Activated CD4-positive, alpha-beta T cell treated with anti-CD3 and anti-CD28 coated beads for 36 hours (primary cell): ENCODE data around the gene ALG9. TPM values are rescaled to one million over a fixed set of nuclear protein-coding genes. Genes with fewer than 3 reads are reported as not detected.

Experiments
- ATAC-seq: fragments of 200-7000 bp; cut with Tn5 transposase; one replicate; pipeline ENCODE4 v1.10.0; 2021; ENCODE audit warnings: mild to moderate bottlenecking, moderate library complexity
- CTCF ChIA-PET: fragments of 350-600 bp; sonication (Branson Sonifier 250); formaldehyde crosslinking; loops from one replicate; lab custom pipeline; 2021; ENCODE audit warnings: antibody characterized with exemption; lab: Charles Lee
- POLR2A ChIA-PET: fragments of 350-600 bp; sonication (Branson Sonifier 250); formaldehyde crosslinking; loops from one replicate; lab custom pipeline; 2021; ENCODE audit warnings: antibody characterized with exemption, inconsistent platforms; lab: Charles Lee
- DNase-seq: peaks from one replicate; pipeline ENCODE4 v3.0.0-alpha.2; 2020
- H3K27ac Mint-ChIP-seq: one replicate; pipeline ENCODE4 v1.8.0; 2021; ENCODE audit warnings: mixed read lengths
- H3K27me3 Mint-ChIP-seq: one replicate; pipeline ENCODE4 v1.8.0; 2021; ENCODE audit warnings: mixed read lengths
- H3K36me3 Mint-ChIP-seq: one replicate; pipeline ENCODE4 v1.8.0; 2021; ENCODE audit warnings: low read depth, mixed read lengths
- H3K4me1 Mint-ChIP-seq: one replicate; pipeline ENCODE4 v1.8.0; 2021; ENCODE audit warnings: mixed read lengths
- H3K4me3 Mint-ChIP-seq: one replicate; pipeline ENCODE4 v1.8.0; 2021; ENCODE audit warnings: mild to moderate bottlenecking, moderate library complexity, mixed read lengths
- H3K9me3 Mint-ChIP-seq: one replicate; pipeline ENCODE4 v1.8.0; 2021; ENCODE audit warnings: low read depth, mixed read lengths
- intact Hi-C, 2 experiments: fragments of 100-400 bp; cut with DNase I in 1 of 2; cut with micrococcal nuclease in 1 of 2; formaldehyde crosslinking; loops; one replicate each; pipeline versions ENCODE4 v1.14.2 to v1.15.1; 2022 to 2024; cut with DNase I, micrococcal nuclease
- total RNA-seq, 2 experiments: library from RNA; stranded (reverse); gene quantifications; one replicate each; pipeline ENCODE4 v1.2.3, GENCODE V29; 2021

Gene ALG9
- total RNA-seq, 2 experiments from 2014 or later, result 30.4 to 41.2 TPM

DNA sequence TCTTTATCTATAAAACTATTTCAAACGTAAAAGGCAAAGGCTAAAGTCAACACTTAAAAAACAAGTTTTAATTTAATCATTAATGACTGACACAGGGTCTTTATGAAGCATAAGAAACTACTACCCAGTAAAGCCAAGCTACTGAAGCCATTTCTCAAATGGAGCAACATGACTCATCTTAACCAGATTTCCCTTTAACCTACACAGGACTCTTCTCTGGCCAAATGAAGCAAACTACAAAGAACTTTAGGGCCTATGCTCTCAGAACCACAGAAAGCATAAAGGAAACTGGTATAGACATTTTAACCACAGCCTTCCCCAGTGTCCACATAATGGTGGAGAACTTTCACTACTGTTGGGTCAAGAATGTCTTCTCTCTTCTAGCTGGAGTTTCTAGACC lies 34.7 kb downstream of the ALG9 start:
- H3K36me3 Mint-ChIP-seq, result peaks cover 34% of the 10 kb centered on the region
- CTCF ChIA-PET, result interaction anchor here (0.8 kb wide), 1 partner anchor 10 kb away, joined by 3 read pairs; no protein-coding TSS in a partner anchor
- POLR2A ChIA-PET, result interaction anchor here (0.6 kb wide), 1 partner anchor 277 kb away, joined by 3 read pairs; no protein-coding TSS in a partner anchor
- H3K4me3 Mint-ChIP-seq, result no peak overlapping the region
- H3K9me3 Mint-ChIP-seq, result no peaks in the 10 kb centered on the region
- H3K27ac Mint-ChIP-seq, result no peak overlapping the region
- ATAC-seq, result no peak
- H3K27me3 Mint-ChIP-seq, result no peaks in the 10 kb centered on the region
- intact Hi-C loops, result no loop called here
- peaks cover 9% of the 10 kb centered on the region for H3K4me1 Mint-ChIP-seq
- DNase-seq, result no peak

DNA sequence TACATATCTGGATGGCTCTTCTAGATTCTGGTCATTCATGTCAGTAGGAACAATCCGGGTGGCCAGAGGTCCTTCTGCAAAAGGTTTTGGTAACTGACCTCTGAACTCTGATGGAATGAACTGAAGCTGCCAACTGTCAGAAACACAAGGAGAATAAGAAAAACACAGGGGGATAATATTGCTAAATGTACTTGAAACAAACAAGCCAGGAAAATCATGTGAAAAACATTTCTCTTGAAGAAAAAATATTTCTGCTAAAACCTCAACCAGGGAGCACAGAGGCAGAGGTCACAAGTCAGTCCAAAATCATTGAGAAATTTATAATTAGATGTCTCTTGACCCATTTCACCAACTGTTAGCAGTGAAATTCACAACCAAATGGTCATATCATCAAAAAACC lies 35.2 kb downstream of the ALG9 start:
- CTCF ChIA-PET, result interaction anchor here (3.7 kb wide), 1 partner anchor 9 kb away, joined by 18 read pairs; no protein-coding TSS in a partner anchor
- POLR2A ChIA-PET, result no interaction called here
- Mint-ChIP-seq H3K4me1 (peaks cover 7% of the 10 kb centered on the region), H3K27ac (no peak overlapping the region), H3K9me3 (no peaks in the 10 kb centered on the region), H3K4me3 (no peak overlapping the region), H3K27me3 (no peaks in the 10 kb centered on the region), H3K36me3 (peaks cover 37% of the 10 kb centered on the region)
- DNase-seq (no peak), ATAC-seq (no peak)
- intact Hi-C loops, result no loop called here

DNA sequence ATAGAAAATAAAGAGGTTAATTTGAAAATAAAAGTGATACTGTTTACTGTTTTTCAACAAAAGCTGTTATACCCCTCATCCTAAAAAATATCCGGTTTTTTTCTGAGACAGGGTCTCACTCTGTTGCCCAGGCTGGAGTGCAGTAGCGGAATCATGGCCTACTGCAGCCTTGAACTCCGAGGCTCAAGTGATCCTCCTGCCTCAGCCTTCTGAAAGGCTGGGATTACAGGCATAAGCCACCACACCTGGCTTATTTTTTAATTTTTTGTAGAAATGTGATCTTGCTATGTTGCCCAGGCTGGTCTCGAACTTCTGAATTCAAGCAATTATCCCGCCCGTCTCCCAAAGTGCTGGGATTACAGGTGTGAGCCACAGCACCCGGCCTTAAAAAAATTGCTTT lies 35.7 kb downstream of the ALG9 start:
- peaks cover 6% of the 10 kb centered on the region for H3K4me1 Mint-ChIP-seq
- no peak overlapping the region for H3K27ac Mint-ChIP-seq
- no peaks in the 10 kb centered on the region for H3K9me3 Mint-ChIP-seq
- H3K27me3 Mint-ChIP-seq, result no peaks in the 10 kb centered on the region
- intact Hi-C loops, result no loop called here
- ChIA-PET CTCF (interaction anchor here (0.9 to 3.7 kb wide), 4 partner anchors 10 to 269 kb away, joined by 3 to 18 read pairs (median 5); no protein-coding TSS in a partner anchor), POLR2A (no interaction called here)
- ATAC-seq (no peak), DNase-seq (no peak)
- H3K4me3 Mint-ChIP-seq, result no peak overlapping the region
- H3K36me3 Mint-ChIP-seq, result peaks cover 37% of the 10 kb centered on the region

DNA sequence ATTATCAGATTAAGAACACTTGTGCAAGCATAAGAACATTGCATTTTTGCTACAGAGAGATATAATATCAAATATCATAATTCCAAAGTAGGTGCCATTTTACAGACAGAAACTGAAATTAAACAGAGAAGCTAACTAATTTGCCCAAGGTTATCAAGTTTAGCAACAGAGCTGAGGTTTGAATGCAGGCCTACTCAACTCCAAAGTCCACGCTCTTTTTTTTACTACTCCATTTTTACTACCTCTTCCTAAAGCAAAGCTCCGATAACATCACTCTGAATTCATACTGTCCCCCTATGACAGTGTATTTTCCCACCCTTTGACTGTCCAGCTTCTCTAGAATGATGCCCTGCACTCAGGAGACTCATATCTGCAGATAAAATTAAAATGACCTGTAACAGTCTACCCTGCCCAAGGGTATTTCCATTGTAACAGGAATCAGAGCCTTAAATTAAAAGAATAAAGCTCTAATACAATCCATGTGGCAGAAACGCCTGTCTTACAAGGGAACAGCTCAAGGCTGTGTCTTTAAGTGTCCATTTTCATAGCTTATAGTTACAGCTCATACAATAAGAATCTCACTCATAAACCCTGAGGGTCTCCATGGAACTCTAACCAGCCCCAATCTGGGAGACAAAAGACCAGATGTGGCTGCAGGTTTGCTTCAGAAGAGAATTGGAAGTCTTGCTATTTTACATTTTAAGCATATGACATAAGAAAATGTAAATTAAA lies 36.8 kb downstream of the ALG9 start:
- CTCF ChIA-PET, result interaction anchor here (0.6 to 4.3 kb wide), 7 partner anchors 8 to 268 kb away, joined by 3 to 22 read pairs (median 5); no protein-coding TSS in a partner anchor
- Mint-ChIP-seq H3K27me3 (no peaks in the 10 kb centered on the region), H3K27ac (no peak overlapping the region), H3K4me3 (no peak overlapping the region), H3K9me3 (no peaks in the 10 kb centered on the region), H3K4me1 (peaks cover 14% of the 10 kb centered on the region), H3K36me3 (peaks cover 37% of the 10 kb centered on the region)
- ATAC-seq (no peak), DNase-seq (no peak)
- intact Hi-C loops, result no loop called here
- POLR2A ChIA-PET, result no interaction called here

DNA sequence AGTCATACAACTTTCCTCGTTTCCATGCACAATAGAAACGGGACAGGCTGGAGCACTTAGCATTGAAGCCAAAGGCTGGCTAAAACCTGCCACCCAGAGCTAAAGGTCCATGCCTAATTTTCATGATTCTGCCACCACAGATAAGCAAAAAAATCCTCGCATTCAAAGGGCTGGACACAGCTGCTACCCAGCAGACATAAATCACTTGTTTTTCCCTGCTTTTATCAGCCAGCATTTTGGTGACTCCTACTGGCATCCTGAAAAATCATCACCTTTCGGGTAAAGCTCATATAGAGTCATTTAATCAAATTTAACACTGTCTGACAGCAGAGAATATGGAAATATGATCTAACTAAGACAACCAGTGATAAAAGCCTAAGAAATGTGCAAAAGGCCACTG lies 37.9 kb downstream of the ALG9 start:
- Mint-ChIP-seq H3K27ac (no peak overlapping the region), H3K36me3 (peaks cover 35% of the 10 kb centered on the region), H3K9me3 (no peaks in the 10 kb centered on the region), H3K27me3 (no peaks in the 10 kb centered on the region), H3K4me1 (peaks cover 23% of the 10 kb centered on the region), H3K4me3 (no peak overlapping the region)
- DNase-seq (no peak), ATAC-seq (no peak)
- intact Hi-C loops, result no loop called here
- POLR2A ChIA-PET, result interaction anchor here (0.6 kb wide), 1 partner anchor 27 kb away, joined by 3 read pairs; no protein-coding TSS in a partner anchor
- CTCF ChIA-PET, result interaction anchor here (0.9 to 4.3 kb wide), 4 partner anchors 9 to 275 kb away, joined by 3 to 22 read pairs (median 12); no protein-coding TSS in a partner anchor

DNA sequence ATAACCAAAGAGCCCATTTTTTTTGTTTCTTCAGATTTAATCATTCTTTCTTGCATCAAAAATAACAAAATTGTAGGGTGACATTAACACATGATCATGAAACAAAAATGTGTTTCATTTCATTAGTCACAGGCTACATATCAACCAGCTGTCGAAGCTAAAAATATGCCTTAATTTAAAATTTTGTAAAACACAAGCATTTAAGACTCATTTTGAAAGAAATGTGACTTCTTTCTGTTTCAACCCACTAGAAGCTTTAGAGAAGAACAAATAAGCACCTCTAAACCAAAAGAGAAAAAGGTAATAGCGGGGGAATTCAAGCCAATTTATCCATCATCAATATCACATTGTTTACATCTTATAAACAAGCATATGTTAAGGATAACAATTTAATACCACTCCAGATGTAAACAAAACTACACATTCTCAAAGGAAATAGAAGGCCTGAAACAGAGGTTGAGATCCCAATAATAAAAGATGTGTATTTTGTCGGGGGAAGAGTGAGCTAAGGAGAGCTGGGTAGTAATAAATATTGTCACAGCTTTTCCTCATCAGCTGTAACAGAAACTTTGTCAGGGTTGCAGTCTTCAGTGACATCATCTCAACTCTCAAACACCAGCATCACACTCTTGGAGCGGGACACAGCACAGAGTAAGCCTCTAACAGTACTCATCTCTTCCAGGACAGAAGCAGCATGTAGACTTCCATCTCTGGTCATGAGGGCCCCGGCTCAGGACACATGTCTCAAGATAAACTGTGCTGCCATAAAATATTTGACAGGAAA lies 42.0 kb downstream of the ALG9 start:
- no peaks in the 10 kb centered on the region for H3K9me3 Mint-ChIP-seq
- no peak overlapping the region for H3K4me3 Mint-ChIP-seq
- peaks cover 27% of the 10 kb centered on the region for H3K36me3 Mint-ChIP-seq
- peak overlapping the region; percentile 21 for H3K27ac Mint-ChIP-seq
- H3K4me1 Mint-ChIP-seq, result peaks cover 20% of the 10 kb centered on the region
- ChIA-PET POLR2A (no interaction called here), CTCF (interaction anchor here (1.0 to 1.6 kb wide), 4 partner anchors 12 to 58 kb away, joined by 3 to 6 read pairs (median 4); no protein-coding TSS in a partner anchor)
- intact Hi-C loops, result no loop called here
- ATAC-seq, result peak; percentile 77
- H3K27me3 Mint-ChIP-seq, result no peaks in the 10 kb centered on the region
- DNase-seq, result peak; percentile 8

DNA sequence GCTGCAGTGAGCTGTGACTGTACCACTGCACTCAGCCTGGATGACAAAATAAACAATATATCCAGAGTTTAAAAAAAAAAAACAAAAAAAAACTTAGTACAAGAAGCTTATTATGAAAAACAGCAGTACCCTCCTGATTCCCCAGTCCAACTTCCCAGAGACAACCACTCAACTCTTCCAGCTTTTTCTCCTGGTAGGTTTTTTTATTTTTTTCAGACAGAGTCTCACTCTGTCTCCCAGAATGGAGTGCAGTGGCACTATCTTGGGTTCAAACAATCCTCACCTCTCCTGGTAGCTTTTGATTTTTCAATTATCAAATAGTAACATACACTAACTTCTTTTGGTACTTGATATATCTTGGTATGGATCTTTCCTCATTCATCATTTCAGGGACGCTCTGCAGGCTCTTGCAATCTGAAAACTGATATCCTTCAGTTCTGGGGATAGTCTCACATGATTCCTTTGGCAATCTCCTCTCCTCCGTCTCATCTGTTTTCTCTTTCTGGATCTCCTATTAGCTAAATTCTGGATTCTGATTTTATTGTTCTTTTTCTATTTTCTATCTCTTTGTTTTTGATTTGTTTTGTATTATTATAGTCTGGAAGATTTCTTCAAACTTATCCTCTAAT lies 44.9 kb downstream of the ALG9 start:
- DNase-seq, result no peak
- ChIA-PET POLR2A (no interaction called here), CTCF (interaction anchor here (0.7 to 1.6 kb wide), 4 partner anchors 9 to 397 kb away, joined by 3 to 5 read pairs (median 4); no protein-coding TSS in a partner anchor)
- intact Hi-C loops, result no loop called here
- H3K4me1 Mint-ChIP-seq, result peaks cover 20% of the 10 kb centered on the region
- H3K27ac Mint-ChIP-seq, result no peak overlapping the region
- H3K4me3 Mint-ChIP-seq, result no peak overlapping the region
- H3K27me3 Mint-ChIP-seq, result no peaks in the 10 kb centered on the region
- ATAC-seq, result no peak
- H3K9me3 Mint-ChIP-seq, result no peaks in the 10 kb centered on the region
- H3K36me3 Mint-ChIP-seq, result peaks cover 24% of the 10 kb centered on the region

DNA sequence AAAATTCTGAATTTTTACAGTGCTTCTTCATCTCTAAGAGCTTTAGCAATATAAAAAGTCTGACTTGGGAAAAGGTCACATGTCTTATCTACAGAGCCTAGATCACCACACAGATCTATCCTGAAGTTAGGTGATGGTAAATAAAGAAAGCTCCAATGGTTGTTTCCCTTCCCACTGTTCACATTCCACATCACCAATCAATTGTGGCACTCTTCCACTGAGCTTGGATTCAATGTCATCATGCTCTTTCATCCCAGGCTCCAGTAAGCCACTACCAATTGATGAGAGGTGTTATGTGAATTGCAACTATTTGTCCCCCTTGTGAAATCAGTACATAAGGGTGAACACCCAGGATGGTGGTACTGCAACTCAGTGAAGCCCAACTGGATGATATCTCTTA lies 47.8 kb downstream of the ALG9 start:
- Mint-ChIP-seq H3K27me3 (no peaks in the 10 kb centered on the region), H3K4me3 (no peak overlapping the region), H3K9me3 (no peaks in the 10 kb centered on the region), H3K36me3 (peaks cover 20% of the 10 kb centered on the region), H3K27ac (no peak overlapping the region), H3K4me1 (peaks cover 3% of the 10 kb centered on the region)
- ChIA-PET CTCF (interaction anchor here (1.1 to 1.3 kb wide), 2 partner anchors 9 to 19 kb away, joined by 5 read pairs; no protein-coding TSS in a partner anchor), POLR2A (no interaction called here)
- DNase-seq (no peak), ATAC-seq (no peak)
- intact Hi-C loops, result no loop called here

DNA sequence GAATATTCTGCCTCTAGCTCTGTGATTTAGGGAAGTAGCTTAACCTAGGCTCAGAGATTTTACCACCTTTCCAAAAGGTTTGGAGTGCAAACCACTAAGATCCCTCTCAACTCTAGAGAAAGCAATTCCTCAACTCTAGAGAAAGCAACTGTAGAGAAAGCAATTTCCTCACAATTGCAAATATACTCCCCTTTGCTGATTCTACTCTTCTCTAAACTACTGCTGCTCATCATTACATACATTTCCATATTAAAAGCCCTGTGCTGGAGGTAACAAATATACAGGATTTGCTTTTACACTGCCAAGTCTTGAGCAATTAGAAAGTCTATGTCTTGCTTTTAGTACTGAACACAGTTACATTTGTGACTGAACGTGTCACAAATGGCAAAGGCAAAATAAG lies 48.2 kb downstream of the ALG9 start:
- Mint-ChIP-seq H3K4me3 (no peak overlapping the region), H3K36me3 (peaks cover 17% of the 10 kb centered on the region), H3K9me3 (no peaks in the 10 kb centered on the region), H3K27ac (no peak overlapping the region), H3K27me3 (no peaks in the 10 kb centered on the region), H3K4me1 (no peaks in the 10 kb centered on the region)
- ChIA-PET POLR2A (interaction anchor here (0.6 kb wide), 1 partner anchor 26 kb away, joined by 3 read pairs; no protein-coding TSS in a partner anchor), CTCF (interaction anchor here (0.7 to 1.3 kb wide), 5 partner anchors 10 to 173 kb away, joined by 3 to 5 read pairs (median 5); no protein-coding TSS in a partner anchor)
- ATAC-seq, result no peak
- intact Hi-C loops, result no loop called here
- no peak for DNase-seq

DNA sequence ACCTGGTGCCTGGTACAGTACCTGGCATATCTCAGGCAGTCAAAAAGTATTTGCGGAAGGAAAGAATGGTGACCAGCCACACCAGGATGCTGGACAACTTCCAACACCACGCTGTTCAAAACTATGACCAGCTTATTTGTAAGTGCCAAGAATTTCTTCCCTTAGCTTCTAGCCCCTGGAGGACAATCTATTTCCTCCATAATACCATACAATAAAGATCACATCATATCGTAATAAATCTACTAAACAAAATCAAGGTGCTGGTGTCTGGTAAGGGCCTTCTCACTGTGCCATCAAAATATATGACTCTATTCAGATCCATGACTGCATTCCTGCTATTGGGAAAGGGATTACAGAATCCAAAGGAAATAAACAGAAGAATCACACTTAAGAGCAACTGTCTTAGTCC lies 51.5 kb downstream of the ALG9 start:
- POLR2A ChIA-PET, result interaction anchor here (0.6 kb wide), 1 partner anchor 22 kb away, joined by 6 read pairs; no protein-coding TSS in a partner anchor
- no peak for ATAC-seq
- H3K36me3 Mint-ChIP-seq, result peaks cover 9% of the 10 kb centered on the region

More for the DNA sequence above, 51.5 kb downstream of the ALG9 start:
- CTCF ChIA-PET, result interaction anchor here (1.5 kb wide), 1 partner anchor 9 kb away, joined by 4 read pairs; no protein-coding TSS in a partner anchor
- Mint-ChIP-seq H3K9me3 (no peaks in the 10 kb centered on the region), H3K4me1 (peaks cover 3% of the 10 kb centered on the region), H3K4me3 (no peak overlapping the region), H3K27me3 (no peaks in the 10 kb centered on the region), H3K27ac (no peak overlapping the region)
- intact Hi-C loops, result no loop called here
- no peak for DNase-seq
